ENCODE data around the gene ADGRD2.

DNA sequence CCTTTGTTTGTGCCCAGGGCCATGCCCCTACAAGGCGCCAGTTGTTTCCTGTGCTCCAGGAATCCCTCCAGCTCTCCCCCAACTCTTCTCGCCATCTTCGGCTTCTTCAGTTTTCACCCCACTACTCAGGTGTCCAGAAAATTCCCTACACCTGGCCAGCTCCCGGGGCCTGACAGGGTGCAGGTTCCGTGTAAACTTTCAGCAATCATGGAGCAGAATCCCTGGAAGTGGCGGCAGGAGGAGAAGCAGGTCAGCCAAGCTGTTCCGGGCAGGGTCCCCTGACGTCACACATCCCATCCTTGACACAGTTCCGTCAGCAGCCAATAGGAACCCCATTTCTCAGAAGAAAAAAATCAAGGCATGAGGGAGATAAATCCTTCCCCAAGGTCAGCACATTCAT lies 12.2 kb upstream of the ADGRD2 start:
- TF ChIP-seq, protein P1, sequence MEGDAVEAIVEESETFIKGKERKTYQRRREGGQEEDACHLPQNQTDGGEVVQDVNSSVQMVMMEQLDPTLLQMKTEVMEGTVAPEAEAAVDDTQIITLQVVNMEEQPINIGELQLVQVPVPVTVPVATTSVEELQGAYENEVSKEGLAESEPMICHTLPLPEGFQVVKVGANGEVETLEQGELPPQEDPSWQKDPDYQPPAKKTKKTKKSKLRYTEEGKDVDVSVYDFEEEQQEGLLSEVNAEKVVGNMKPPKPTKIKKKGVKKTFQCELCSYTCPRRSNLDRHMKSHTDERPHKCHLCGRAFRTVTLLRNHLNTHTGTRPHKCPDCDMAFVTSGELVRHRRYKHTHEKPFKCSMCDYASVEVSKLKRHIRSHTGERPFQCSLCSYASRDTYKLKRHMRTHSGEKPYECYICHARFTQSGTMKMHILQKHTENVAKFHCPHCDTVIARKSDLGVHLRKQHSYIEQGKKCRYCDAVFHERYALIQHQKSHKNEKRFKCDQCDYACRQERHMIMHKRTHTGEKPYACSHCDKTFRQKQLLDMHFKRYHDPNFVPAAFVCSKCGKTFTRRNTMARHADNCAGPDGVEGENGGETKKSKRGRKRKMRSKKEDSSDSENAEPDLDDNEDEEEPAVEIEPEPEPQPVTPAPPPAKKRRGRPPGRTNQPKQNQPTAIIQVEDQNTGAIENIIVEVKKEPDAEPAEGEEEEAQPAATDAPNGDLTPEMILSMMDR (conservative IDR thresholded peaks at IDR 0.05; ENCODE audit: low read depth, low read length), result no peak
- TF ChIP-seq EZH2 (IDR thresholded peaks at IDR 0.05; ENCODE audit: low read length, unreplicated experiment), result no peak

Data from PC-3 (cell line).